ENCODE measurements around the gene MACROD2. TPM values are rescaled to one million over a fixed set of nuclear protein-coding genes. Genes with fewer than 3 reads are reported as not detected.

MACROD2 gene
- total RNA-seq, 1 experiment from 2014 or later: 1.6 TPM

GRCh38 chr20:14360416-14360815 lies 365.1 kb downstream of the MACROD2 start:
- no peak overlapping the region for H2BK5ac ChIP-seq (ENCODE audit: insufficient read length, low read length)
- H2BK15ac ChIP-seq (ENCODE audit: low read depth, low read length): no peak overlapping the region
- no peak overlapping the region for H2AK5ac ChIP-seq (ENCODE audit: insufficient read length, low read length)
- no peak for DNase-seq
- H3K4me3 Mint-ChIP-seq: no peak overlapping the region
- H3K79me2 ChIP-seq (ENCODE audit: insufficient read depth, low read length): no peaks in the 10 kb centered on the region
- H3K4me2 ChIP-seq (ENCODE audit: insufficient read depth, insufficient read length, low read length): no peak overlapping the region
- H4K5ac ChIP-seq (ENCODE audit: insufficient read length, low read depth, low read length): no peak overlapping the region
- no peaks in the 10 kb centered on the region for H4K20me1 ChIP-seq (ENCODE audit: control insufficient read depth, insufficient read depth, insufficient read length)
- H3K23me2 ChIP-seq (ENCODE audit: insufficient read length, low read depth, low read length, poor library complexity, severe bottlenecking): no peaks in the 10 kb centered on the region
- no peak overlapping the region for H3K27ac Mint-ChIP-seq
- no peak overlapping the region for H3K23ac ChIP-seq (ENCODE audit: insufficient read length, low read depth, low read length)
- no peak overlapping the region for H3K9ac ChIP-seq (ENCODE audit: extremely low read depth, insufficient read length, low read length)
- no peak for TF ChIP-seq CTCF (conservative IDR thresholded peaks at IDR 0.05)
- peaks cover 2% of the 10 kb centered on the region; the same call in 1 of the 2 replicates for H3K4me1 ChIP-seq (ENCODE audit: insufficient read depth, low read length)
- no peaks in the 10 kb centered on the region for H3K79me1 ChIP-seq (ENCODE audit: insufficient read depth, low read depth, low read length, poor library complexity, severe bottlenecking)
- H3K9me3 ChIP-seq (ENCODE audit: control insufficient read depth, low read depth, low read length): no peaks in the 10 kb centered on the region
- peaks cover 1% of the 10 kb centered on the region; the same call in 1 of the 2 replicates for H3K27me3 Mint-ChIP-seq (ENCODE audit: low read depth)
- H3T11ph ChIP-seq (ENCODE audit: low read length): no peak overlapping the region
- H3K36me3 Mint-ChIP-seq (ENCODE audit: insufficient read depth in 1 of 3, low read depth in 3 of 3): no peaks in the 10 kb centered on the region; a peak in 1 of 7 replicates
- H3K27me3 ChIP-seq (ENCODE audit: insufficient read depth, low read length): no peaks in the 10 kb centered on the region
- H2BK20ac ChIP-seq (ENCODE audit: low read depth, low read length, poor library complexity, severe bottlenecking): no peak overlapping the region
- H3K27ac ChIP-seq (ENCODE audit: insufficient read length, low read depth, low read length): no peak overlapping the region
- H3K9me3 Mint-ChIP-seq: no peaks in the 10 kb centered on the region
- peaks cover 5% of the 10 kb centered on the region in 2 experiments; a peak in 2 of 4 replicates for H3K4me1 Mint-ChIP-seq
- H3K14ac ChIP-seq (ENCODE audit: insufficient read depth, low read length): no peak overlapping the region
- no peak overlapping the region for H3K18ac ChIP-seq (ENCODE audit: insufficient read length, low read depth, low read length)
- no peak overlapping the region for H2BK120ac ChIP-seq (ENCODE audit: low read depth, low read length, poor library complexity, severe bottlenecking)
- H2AFZ ChIP-seq (ENCODE audit: low read length): no peak overlapping the region
- no peak overlapping the region for H3K4ac ChIP-seq (ENCODE audit: low read depth, low read length)
- H4K8ac ChIP-seq (replicated peaks; ENCODE audit: insufficient read length, low read depth, low read length): no peak overlapping the region
- H4K91ac ChIP-seq (ENCODE audit: insufficient read length, low read depth, low read length): no peak overlapping the region
- no peak overlapping the region for H2BK12ac ChIP-seq (ENCODE audit: insufficient read length, low read depth, low read length)
- H3K56ac ChIP-seq (ENCODE audit: insufficient read length, low read depth, low read length): no peak overlapping the region

Data from H9 (cell line).